Activated CD8-positive, alpha-beta T cell treated with anti-CD3 and anti-CD28 coated beads, Interleukin-2, amount 10 ng/mL, durations not matched to agents 7 days and 5 days (primary cell): Measurements from ENCODE around the gene PAX5. TPM values are rescaled to one million over a fixed set of nuclear protein-coding genes. Genes with fewer than 3 reads are reported as not detected.

Experiments
- ATAC-seq: fragments of 150-1000 bp; cut with Tn5 transposase; one replicate; pipeline ENCODE4 v1.10.0; 2021; ENCODE audit warnings: moderate library complexity
- CTCF ChIA-PET: fragments of 350-600 bp; sonication (Branson Sonifier 250); formaldehyde crosslinking; loops from one replicate; lab custom pipeline; 2021; ENCODE audit warnings: antibody characterized with exemption; lab: Charles Lee
- POLR2A ChIA-PET: fragments of 350-600 bp; sonication (Branson Sonifier 250); formaldehyde crosslinking; loops from one replicate; lab custom pipeline; 2021; ENCODE audit warnings: antibody characterized with exemption; lab: Charles Lee
- DNase-seq: peaks from one replicate; pipeline ENCODE4 v3.0.0-alpha.2; 2020
- H3K27ac Mint-ChIP-seq: one replicate; pipeline ENCODE4 v1.8.0; 2021; ENCODE audit warnings: mild to moderate bottlenecking, mixed read lengths
- H3K27me3 Mint-ChIP-seq: one replicate; pipeline ENCODE4 v1.8.0; 2021; ENCODE audit warnings: low read depth, mixed read lengths
- H3K36me3 Mint-ChIP-seq: one replicate; pipeline ENCODE4 v1.8.0; 2021; ENCODE audit warnings: low read depth, mixed read lengths
- H3K4me1 Mint-ChIP-seq: one replicate; pipeline ENCODE4 v1.8.0; 2021; ENCODE audit warnings: low read depth, mixed read lengths
- H3K4me3 Mint-ChIP-seq: one replicate; pipeline ENCODE4 v1.8.0; 2021; ENCODE audit warnings: mild to moderate bottlenecking, mixed read lengths
- H3K9me3 Mint-ChIP-seq: one replicate; pipeline ENCODE4 v1.8.0; 2022; ENCODE audit warnings: mixed read lengths; ENCODE audit not compliant: insufficient read depth
- total RNA-seq, 2 experiments: library from RNA; stranded (reverse); gene quantifications; one replicate each; pipeline ENCODE4 v1.2.3, GENCODE V29; 2021

The PAX5 gene
- total RNA-seq, 2 experiments from 2014 or later = 0.34 to 0.45 TPM

- ATAC-seq (no peak), DNase-seq (no peak)
- Mint-ChIP-seq H3K4me1 (peaks cover 10% of the 10 kb centered on the region), H3K36me3 (no peaks in the 10 kb centered on the region), H3K4me3 (no peak overlapping the region), H3K27ac (no peak overlapping the region), H3K9me3 (no peaks in the 10 kb centered on the region), H3K27me3 (peaks cover 16% of the 10 kb centered on the region)
- ChIA-PET POLR2A (no interaction called here), CTCF (no interaction called here)
Measured at GRCh38 chr9:36900856-36901220, 133.2 kb downstream of the PAX5 start.

- no peaks in the 10 kb centered on the region for H3K9me3 Mint-ChIP-seq
- peaks cover 11% of the 10 kb centered on the region for H3K27me3 Mint-ChIP-seq
- H3K27ac Mint-ChIP-seq = no peak overlapping the region
- CTCF ChIA-PET = no interaction called here
- ATAC-seq = no peak
- DNase-seq = no peak
- H3K4me3 Mint-ChIP-seq = no peak overlapping the region
- no peaks in the 10 kb centered on the region for H3K36me3 Mint-ChIP-seq
- peaks cover 10% of the 10 kb centered on the region for H3K4me1 Mint-ChIP-seq
- POLR2A ChIA-PET = no interaction called here
Measured at GRCh38 chr9:36900136-36900855, 133.8 kb downstream of the PAX5 start.

DNA sequence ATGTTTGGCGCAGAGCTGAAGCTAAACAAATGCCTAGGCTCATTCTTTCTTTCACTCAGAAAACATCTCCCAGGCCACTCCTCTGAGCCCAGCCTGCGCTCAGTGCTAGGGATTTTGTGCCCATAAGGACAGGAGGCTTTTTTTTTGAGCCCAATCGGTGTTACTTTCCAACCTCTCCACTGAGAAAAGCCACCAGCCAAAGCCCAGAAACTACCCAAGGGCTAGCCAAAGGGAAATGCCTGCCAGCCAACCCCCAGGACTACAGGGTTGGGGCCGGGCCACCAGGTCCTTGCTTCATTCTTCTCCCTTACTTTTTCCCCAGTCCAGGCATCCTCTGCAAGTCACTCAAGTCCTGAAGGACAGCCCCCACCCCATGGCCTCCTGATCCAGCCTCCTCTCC is 134.7 kb downstream of the PAX5 start:
- ATAC-seq (no peak), DNase-seq (no peak)
- no peak overlapping the region for H3K27ac Mint-ChIP-seq
- H3K36me3 Mint-ChIP-seq = no peaks in the 10 kb centered on the region
- ChIA-PET CTCF (no interaction called here), POLR2A (no interaction called here)
- no peaks in the 10 kb centered on the region for H3K9me3 Mint-ChIP-seq
- H3K27me3 Mint-ChIP-seq = peaks cover 5% of the 10 kb centered on the region
- no peak overlapping the region for H3K4me3 Mint-ChIP-seq
- H3K4me1 Mint-ChIP-seq = peaks cover 10% of the 10 kb centered on the region

DNA sequence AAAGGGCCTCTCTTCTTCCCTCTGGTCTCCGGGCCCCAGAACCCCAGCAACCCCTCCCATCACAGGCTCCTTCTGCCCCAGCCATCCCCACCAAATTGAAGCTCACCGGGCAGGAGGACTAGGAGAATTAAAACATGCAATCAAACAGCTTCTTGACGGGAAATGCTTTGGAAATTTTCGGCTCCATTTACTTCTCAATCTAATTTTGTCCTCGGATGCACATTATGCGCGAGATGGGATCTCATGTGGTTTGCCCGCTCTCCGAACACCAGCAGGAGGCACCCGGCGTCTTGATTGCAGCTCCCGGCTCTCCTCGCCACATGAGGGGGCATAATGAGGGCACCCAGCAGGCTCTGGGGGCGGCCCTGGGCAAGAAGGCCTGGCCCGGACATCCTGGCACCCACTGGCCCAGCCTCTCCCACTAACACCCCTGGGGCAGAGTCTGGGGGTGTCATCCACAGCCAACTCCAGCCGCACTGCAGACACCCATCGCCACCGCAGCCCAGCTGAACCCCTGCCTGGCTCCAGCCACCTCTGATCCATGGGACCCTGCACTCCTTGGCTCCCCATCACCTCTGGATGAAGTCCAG is 135.5 kb downstream of the PAX5 start:
- no peak for ATAC-seq
- H3K4me1 Mint-ChIP-seq = peaks cover 1% of the 10 kb centered on the region
- peaks cover 5% of the 10 kb centered on the region for H3K27me3 Mint-ChIP-seq
- no peak overlapping the region for H3K4me3 Mint-ChIP-seq
- no peak overlapping the region for H3K27ac Mint-ChIP-seq
- ChIA-PET CTCF (no interaction called here), POLR2A (no interaction called here)
- no peaks in the 10 kb centered on the region for H3K36me3 Mint-ChIP-seq
- H3K9me3 Mint-ChIP-seq = no peaks in the 10 kb centered on the region
- DNase-seq = no peak

GRCh38 chr9:36897478-36897877 is 136.6 kb downstream of the PAX5 start:
- CTCF ChIA-PET = interaction anchor here (1.3 kb wide), 1 partner anchor 24 kb away, joined by 3 read pairs; no protein-coding TSS in a partner anchor
- Mint-ChIP-seq H3K27me3 (peaks cover 5% of the 10 kb centered on the region), H3K4me1 (no peaks in the 10 kb centered on the region), H3K4me3 (no peak overlapping the region), H3K27ac (no peak overlapping the region), H3K36me3 (no peaks in the 10 kb centered on the region), H3K9me3 (no peaks in the 10 kb centered on the region)
- no peak for ATAC-seq
- POLR2A ChIA-PET = no interaction called here
- DNase-seq = no peak

DNA sequence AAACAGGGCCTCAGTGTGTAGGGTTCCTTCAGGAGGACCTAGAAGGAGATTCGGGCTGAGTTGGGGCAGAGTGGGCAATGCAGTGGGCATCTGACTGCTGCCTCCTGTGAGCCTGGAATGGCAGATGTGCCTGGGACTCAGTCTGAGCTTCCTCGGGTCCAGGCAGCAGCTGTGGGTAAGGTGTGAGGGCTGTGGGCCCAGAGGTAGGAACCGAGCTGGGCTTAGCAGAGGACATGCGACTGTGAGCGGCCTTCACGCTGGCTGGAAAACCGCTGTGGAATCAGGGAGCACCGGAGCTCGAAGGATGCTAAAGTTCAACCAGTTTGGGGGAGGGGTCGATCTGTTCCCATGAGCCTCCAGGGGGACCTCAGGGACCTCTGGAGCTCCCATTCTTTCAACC is 137.0 kb downstream of the PAX5 start:
- ATAC-seq (no peak), DNase-seq (no peak)
- ChIA-PET CTCF (interaction anchor here (1.3 kb wide), 1 partner anchor 24 kb away, joined by 3 read pairs; no protein-coding TSS in a partner anchor), POLR2A (no interaction called here)
- peaks cover 7% of the 10 kb centered on the region for H3K27me3 Mint-ChIP-seq
- H3K4me3 Mint-ChIP-seq = no peak overlapping the region
- no peaks in the 10 kb centered on the region for H3K36me3 Mint-ChIP-seq
- no peaks in the 10 kb centered on the region for H3K4me1 Mint-ChIP-seq
- no peak overlapping the region for H3K27ac Mint-ChIP-seq
- H3K9me3 Mint-ChIP-seq = no peaks in the 10 kb centered on the region

GRCh38 chr9:36896296-36896695 is 137.8 kb downstream of the PAX5 start:
- Mint-ChIP-seq H3K27me3 (peaks cover 11% of the 10 kb centered on the region), H3K9me3 (no peaks in the 10 kb centered on the region), H3K27ac (no peak overlapping the region), H3K4me1 (no peaks in the 10 kb centered on the region), H3K36me3 (no peaks in the 10 kb centered on the region), H3K4me3 (no peak overlapping the region)
- CTCF ChIA-PET = no interaction called here
- no peak for ATAC-seq
- no peak for DNase-seq
- POLR2A ChIA-PET = no interaction called here

DNA sequence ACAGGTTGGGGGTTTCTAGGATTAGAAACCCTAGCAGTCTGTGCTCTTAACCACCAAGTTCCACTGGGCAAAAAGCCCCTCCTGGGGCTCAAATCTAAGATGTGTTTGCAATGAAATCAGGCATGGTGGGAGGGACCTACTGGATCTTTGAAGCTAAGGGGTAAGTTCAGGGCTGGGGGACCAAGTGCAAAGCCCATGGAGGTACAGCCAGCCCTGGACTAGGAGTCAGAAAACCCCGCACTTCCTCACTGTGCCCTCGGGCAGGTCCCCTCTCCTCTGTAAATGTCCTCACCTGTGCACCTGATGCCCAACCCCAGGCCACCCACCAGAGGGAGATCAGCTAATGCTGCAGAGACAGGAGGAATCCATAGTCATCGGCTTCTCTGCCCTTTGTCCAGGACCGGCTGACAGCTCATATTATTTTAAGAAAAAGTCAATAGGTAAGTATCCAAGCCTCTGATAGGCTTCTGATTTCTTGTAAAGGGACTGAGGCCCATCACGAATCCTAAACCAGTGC is 138.3 kb downstream of the PAX5 start:
- Mint-ChIP-seq H3K27ac (no peak overlapping the region), H3K4me1 (no peaks in the 10 kb centered on the region), H3K4me3 (no peak overlapping the region), H3K27me3 (peaks cover 11% of the 10 kb centered on the region), H3K9me3 (no peaks in the 10 kb centered on the region), H3K36me3 (no peaks in the 10 kb centered on the region)
- DNase-seq (no peak), ATAC-seq (no peak)
- ChIA-PET POLR2A (no interaction called here), CTCF (no interaction called here)

- no peak overlapping the region for H3K27ac Mint-ChIP-seq
- ChIA-PET CTCF (interaction anchor here (1.1 kb wide), 1 partner anchor 21 kb away, joined by 3 read pairs; no protein-coding TSS in a partner anchor), POLR2A (no interaction called here)
- peaks cover 13% of the 10 kb centered on the region for H3K27me3 Mint-ChIP-seq
- no peak for DNase-seq
- no peaks in the 10 kb centered on the region for H3K36me3 Mint-ChIP-seq
- no peak overlapping the region for H3K4me3 Mint-ChIP-seq
- H3K4me1 Mint-ChIP-seq = no peaks in the 10 kb centered on the region
- H3K9me3 Mint-ChIP-seq = no peaks in the 10 kb centered on the region
- ATAC-seq = no peak
Measured at GRCh38 chr9:36894695-36895310, 139.3 kb downstream of the PAX5 start.

DNA sequence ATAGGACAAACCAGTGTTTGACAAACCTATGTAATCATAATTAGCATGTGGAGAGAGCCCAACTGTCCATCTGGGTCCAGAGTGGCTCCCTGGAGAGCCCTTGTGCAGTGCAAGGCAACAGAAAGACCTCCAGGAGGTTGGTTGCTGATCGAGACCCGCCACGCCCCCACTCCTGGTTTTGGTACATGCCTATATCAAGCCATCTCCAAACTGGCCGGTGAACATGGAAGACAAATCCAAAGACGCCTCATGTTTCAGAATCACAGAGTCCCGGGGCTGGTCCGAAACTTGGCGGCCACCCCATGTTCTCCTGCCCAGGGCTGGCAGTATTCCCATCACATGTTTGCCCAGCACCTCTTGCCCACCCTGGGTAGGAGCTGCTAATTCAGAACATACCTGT is 140.2 kb downstream of the PAX5 start:
- no peak for DNase-seq

GRCh38 chr9:36893184-36893583 is 140.9 kb downstream of the PAX5 start:
- POLR2A ChIA-PET = no interaction called here
- Mint-ChIP-seq H3K36me3 (no peaks in the 10 kb centered on the region), H3K27me3 (peaks cover 10% of the 10 kb centered on the region), H3K9me3 (no peaks in the 10 kb centered on the region), H3K4me1 (no peaks in the 10 kb centered on the region), H3K4me3 (no peak overlapping the region), H3K27ac (no peak overlapping the region)
- DNase-seq (no peak), ATAC-seq (no peak)
- CTCF ChIA-PET = no interaction called here

More for the DNA sequence above, 140.2 kb downstream of the PAX5 start:
- ChIA-PET CTCF (interaction anchor here (0.6 to 1.1 kb wide), 2 partner anchors 20 to 475 kb away, joined by 3 read pairs; no protein-coding TSS in a partner anchor), POLR2A (no interaction called here)
- Mint-ChIP-seq H3K9me3 (no peaks in the 10 kb centered on the region), H3K4me1 (no peaks in the 10 kb centered on the region), H3K4me3 (no peak overlapping the region), H3K27ac (no peak overlapping the region), H3K36me3 (no peaks in the 10 kb centered on the region), H3K27me3 (peaks cover 9% of the 10 kb centered on the region)
- no peak for ATAC-seq

DNA sequence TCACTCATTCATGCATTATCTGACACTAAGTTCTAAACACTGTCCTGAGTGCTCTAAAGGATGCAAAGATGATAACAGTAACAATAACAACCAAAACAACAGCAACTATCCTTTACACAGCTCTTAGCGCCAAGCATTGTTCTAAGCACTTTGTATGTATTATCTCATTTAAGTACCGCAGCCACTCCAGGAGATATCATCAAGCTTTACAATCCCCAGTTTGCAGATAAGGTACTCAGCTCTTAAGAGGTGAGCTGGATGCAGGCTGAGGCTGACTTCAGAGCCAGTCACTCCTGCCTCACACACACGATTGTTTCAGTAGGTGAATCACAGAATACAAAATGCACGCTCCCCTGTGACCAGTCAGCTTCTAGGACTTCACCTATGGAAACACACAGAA is 141.8 kb downstream of the PAX5 start:
- CTCF ChIA-PET = no interaction called here
- Mint-ChIP-seq H3K36me3 (no peaks in the 10 kb centered on the region), H3K27me3 (peaks cover 14% of the 10 kb centered on the region), H3K4me3 (no peak overlapping the region), H3K9me3 (no peaks in the 10 kb centered on the region), H3K4me1 (no peaks in the 10 kb centered on the region), H3K27ac (no peak overlapping the region)
- ATAC-seq (no peak), DNase-seq (no peak)
- POLR2A ChIA-PET = no interaction called here
